SK-N-SH (cell line): Measurements from ENCODE around the gene THEMIS2. TPM values are rescaled to one million over a fixed set of nuclear protein-coding genes. Genes with fewer than 3 reads are reported as not detected.

Experiments used
- CTCF ChIA-PET: fragments of 300-600, 350-600 bp; formaldehyde crosslinking; extraction: SDS; loops from one replicate; lab custom pipeline; 2021; lab: Yijun Ruan, JAX
- POLR2A ChIA-PET: fragments of 350-600 bp; sonication (Branson Sonifier 250); formaldehyde crosslinking; extraction: SDS; loops from one replicate; lab custom pipeline; 2020; ENCODE audit warnings: antibody characterized with exemption, inconsistent platforms; lab: Yijun Ruan, JAX
- DNase-seq: peaks from one replicate; pipeline ENCODE4 v3.0.0; 2012
- H2AFZ ChIP-seq: fragments of 200-600 bp; sonication (generic); 2 replicates; pipeline ENCODE4 v1.8.1; 2016; ENCODE audit warnings: antibody characterized with exemption, mild to moderate bottlenecking, low read depth
- H3F3A ChIP-seq: fragments of 200-600 bp; sonication (generic); replicated peaks from 2 replicates; pipeline ENCODE3; 2016; ENCODE audit warnings: antibody characterized with exemption, mild to moderate bottlenecking; ENCODE audit not compliant: insufficient read depth
- H3K27ac ChIP-seq, 2 experiments: fragments of 200-500 bp in 1 of 2; fragments of 200-600 bp in 1 of 2; sonication (Bioruptor generic) in 1 of 2; sonication (generic), shearing (Covaris generic) in 1 of 2; 2 replicates each; pipeline versions ENCODE4 v1.5.1 to v1.6.1; 2014 to 2016; ENCODE audit warnings: low read depth in 2 of 2, inconsistent platforms in 1 of 2, low read length in 1 of 2, mild to moderate bottlenecking in 1 of 2, mixed read lengths in 1 of 2
- H3K27me3 ChIP-seq: fragments of 200-600 bp; sonication (generic), shearing (Covaris generic); 2 replicates; pipeline ENCODE4 v1.6.1; 2016; ENCODE audit warnings: mixed run types; ENCODE audit not compliant: insufficient read depth
- H3K36me3 ChIP-seq, 2 experiments: fragments of 200-500 bp in 1 of 2; fragments of 200-600 bp in 1 of 2; sonication (Bioruptor generic) in 1 of 2; sonication (generic) in 1 of 2; replicated peaks in 1 of 2; 2 replicates each; pipeline versions ENCODE3 to v1.5.1; 2014 to 2016; ENCODE audit warnings: low read length in 1 of 2, mild to moderate bottlenecking in 1 of 2; ENCODE audit not compliant: insufficient read depth in 2 of 2, control insufficient read depth in 1 of 2
- H3K4me1 ChIP-seq, 2 experiments: fragments of 200-500 bp in 1 of 2; fragments of 200-600 bp in 1 of 2; sonication (Bioruptor generic) in 1 of 2; sonication (generic), shearing (Covaris generic) in 1 of 2; 2 replicates each; pipeline versions ENCODE4 v1.5.1 to v1.6.1; 2014 to 2016; ENCODE audit warnings: low read depth in 1 of 2, low read length in 1 of 2, mixed run types in 1 of 2; ENCODE audit not compliant: insufficient read depth in 2 of 2, control insufficient read depth in 1 of 2
- H3K4me2 ChIP-seq: fragments of 200-600 bp; sonication (generic), shearing (Covaris generic); 2 replicates; pipeline ENCODE4 v1.6.1; 2017; ENCODE audit warnings: mixed run types
- H3K4me3 ChIP-seq, 2 experiments: fragments of 200-500 bp in 1 of 2; fragments of 200-600 bp in 1 of 2; sonication (Bioruptor generic) in 1 of 2; sonication (generic), shearing (Covaris generic) in 1 of 2; 2 replicates each; pipeline versions ENCODE4 v1.5.1 to v1.8.1; 2014 to 2016; ENCODE audit warnings: low read depth in 2 of 2, inconsistent platforms in 1 of 2, low read length in 1 of 2, mild to moderate bottlenecking in 1 of 2, mixed read lengths in 1 of 2, moderate library complexity in 1 of 2
- H3K79me2 ChIP-seq: fragments of 200-600 bp; sonication (generic); 2 replicates; pipeline ENCODE4 v1.8.1; 2017; ENCODE audit warnings: mild to moderate bottlenecking; ENCODE audit not compliant: insufficient read depth
- H3K9ac ChIP-seq: fragments of 200-600 bp; sonication (generic); 2 replicates; pipeline ENCODE4 v1.6.1; 2017; ENCODE audit warnings: mixed run types
- H3K9me2 ChIP-seq: fragments of 200-600 bp; sonication (generic); 2 replicates; pipeline ENCODE4 v1.6.1; 2017; ENCODE audit warnings: mixed run types
- H3K9me3 ChIP-seq: fragments of 200-600 bp; sonication (generic); 2 replicates; pipeline ENCODE4 v1.6.1; 2017; ENCODE audit warnings: mixed run types, mild to moderate bottlenecking, moderate library complexity
- H4K20me1 ChIP-seq: fragments of 200-600 bp; sonication (generic); 2 replicates; pipeline ENCODE4 v1.6.1; 2017; ENCODE audit warnings: mild to moderate bottlenecking, mixed run types; ENCODE audit not compliant: insufficient read depth
- CHD2 ChIP-seq: fragments of 150-350 bp; IDR thresholded peaks from 2 replicates; pipeline ENCODE4 v1.6.1; 2018; ENCODE audit warnings: low read length; ENCODE audit not compliant: partially characterized antibody
- EZH2phosphoT487 ChIP-seq: fragments of 200-600 bp; sonication (generic); IDR thresholded peaks from 2 replicates; pipeline ENCODE4 v1.6.1; 2017; ENCODE audit warnings: low read depth, mixed run types, mild to moderate bottlenecking, antibody characterized with exemption, moderate library complexity, borderline replicate concordance
- JUND ChIP-seq: IDR thresholded peaks from 2 replicates; pipeline ENCODE4 v1.4.0; 2012
- MXI1 ChIP-seq: IDR thresholded peaks from 2 replicates; pipeline ENCODE4 v1.6.1; 2012; ENCODE audit warnings: mild to moderate bottlenecking, low read depth, low read length, improper control_type of control experiment
- NRF1 ChIP-seq: IDR thresholded peaks from 2 replicates; pipeline ENCODE4 v1.6.1; 2012; ENCODE audit warnings: low read depth, mild to moderate bottlenecking, low read length
- RXRA ChIP-seq: IDR thresholded peaks from 2 replicates; pipeline ENCODE4 v1.4.0; 2012; ENCODE audit warnings: low read depth, mild to moderate bottlenecking, borderline replicate concordance
- TCF12 ChIP-seq: IDR thresholded peaks from 2 replicates; pipeline ENCODE4 v1.4.0; 2012
- WGBS: methylation state at CpG from one replicate; pipeline ENCODE4 v1.1.6; 2017; ENCODE audit warnings: low lambda C conversion rate; 5-methylcytosine and 5-hydroxymethylcytosine counted together
- polyA plus RNA-seq, 3 experiments: library from polyadenylated mRNA; depleted of rRNA; stranded (reverse); fragments of >200 nt; gene quantifications; 2 replicates each; pipeline ENCODE4 v1.2.3, GENCODE V29; 2012
- small RNA-seq, 7 experiments: library from RNA; depleted of rRNA; stranded (forward); fragments of <200 nt; gene quantifications; one replicate each; pipeline ENCODE3, GENCODE V24; 2012
- TF ChIP-seq, protein P1 (sequence below): fragments of 200-600 bp; sonication (generic); IDR thresholded peaks from 2 replicates; pipeline ENCODE4 v1.6.1; 2017; ENCODE audit warnings: antibody characterized with exemption, mild to moderate bottlenecking, moderate library complexity
- TF ChIP-seq, protein P2 (sequence below): IDR thresholded peaks from 2 replicates; pipeline ENCODE4 v1.6.1; 2012; ENCODE audit warnings: mild to moderate bottlenecking, low read depth, low read length, moderate library complexity

Gene THEMIS2
- polyA plus RNA-seq, 1 of the 3 experiments (the other 2 are of a cell fraction): 4.1 TPM

DNA sequence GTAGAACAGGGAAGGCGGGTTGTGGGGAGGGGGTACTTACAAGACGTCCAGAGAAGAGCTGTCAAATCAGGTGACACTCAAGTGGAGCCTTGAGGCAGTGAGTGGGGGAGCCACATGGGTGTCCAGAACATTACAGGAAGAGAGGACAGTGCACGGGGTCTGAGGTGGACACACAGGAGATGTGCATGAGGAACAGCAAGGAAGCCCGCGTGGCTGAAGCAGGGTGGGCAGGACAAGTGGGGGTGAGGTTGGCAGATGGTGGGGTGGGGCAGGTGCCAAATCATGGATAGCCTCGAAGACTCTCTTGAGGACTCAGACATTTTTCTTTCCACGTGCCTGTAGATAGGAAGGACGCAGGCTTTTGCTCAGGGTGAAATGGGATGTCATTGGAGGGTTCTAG, 63.4 kb downstream of the THEMIS2 start:
- POLR2A ChIA-PET: no interaction called here
- Histone ChIP-seq H3K27me3 (no peaks in the 10 kb centered on the region), H3K36me3 (no peaks in the 10 kb centered on the region), H3K4me1 (peaks cover 0 to 13% of the 10 kb centered on the region in 2 experiments; a peak in 1 of 4 replicates), H3K9ac (no peak overlapping the region), H2AFZ (no peak overlapping the region), H3K4me3 (no peak overlapping the region), H3K4me2 (no peak overlapping the region), H3F3A (no peaks in the 10 kb centered on the region), H3K27ac (no peak overlapping the region), H3K9me3 (no peaks in the 10 kb centered on the region), H4K20me1 (no peaks in the 10 kb centered on the region), H3K79me2 (no peaks in the 10 kb centered on the region), H3K9me2 (no peaks in the 10 kb centered on the region)
- no peak for TF ChIP-seq EZH2phosphoT487
- TF ChIP-seq RXRA: no peak
- no peak for TF ChIP-seq TCF12
- TF ChIP-seq, protein P1, sequence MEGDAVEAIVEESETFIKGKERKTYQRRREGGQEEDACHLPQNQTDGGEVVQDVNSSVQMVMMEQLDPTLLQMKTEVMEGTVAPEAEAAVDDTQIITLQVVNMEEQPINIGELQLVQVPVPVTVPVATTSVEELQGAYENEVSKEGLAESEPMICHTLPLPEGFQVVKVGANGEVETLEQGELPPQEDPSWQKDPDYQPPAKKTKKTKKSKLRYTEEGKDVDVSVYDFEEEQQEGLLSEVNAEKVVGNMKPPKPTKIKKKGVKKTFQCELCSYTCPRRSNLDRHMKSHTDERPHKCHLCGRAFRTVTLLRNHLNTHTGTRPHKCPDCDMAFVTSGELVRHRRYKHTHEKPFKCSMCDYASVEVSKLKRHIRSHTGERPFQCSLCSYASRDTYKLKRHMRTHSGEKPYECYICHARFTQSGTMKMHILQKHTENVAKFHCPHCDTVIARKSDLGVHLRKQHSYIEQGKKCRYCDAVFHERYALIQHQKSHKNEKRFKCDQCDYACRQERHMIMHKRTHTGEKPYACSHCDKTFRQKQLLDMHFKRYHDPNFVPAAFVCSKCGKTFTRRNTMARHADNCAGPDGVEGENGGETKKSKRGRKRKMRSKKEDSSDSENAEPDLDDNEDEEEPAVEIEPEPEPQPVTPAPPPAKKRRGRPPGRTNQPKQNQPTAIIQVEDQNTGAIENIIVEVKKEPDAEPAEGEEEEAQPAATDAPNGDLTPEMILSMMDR: no peak
- TF ChIP-seq, protein P2, sequence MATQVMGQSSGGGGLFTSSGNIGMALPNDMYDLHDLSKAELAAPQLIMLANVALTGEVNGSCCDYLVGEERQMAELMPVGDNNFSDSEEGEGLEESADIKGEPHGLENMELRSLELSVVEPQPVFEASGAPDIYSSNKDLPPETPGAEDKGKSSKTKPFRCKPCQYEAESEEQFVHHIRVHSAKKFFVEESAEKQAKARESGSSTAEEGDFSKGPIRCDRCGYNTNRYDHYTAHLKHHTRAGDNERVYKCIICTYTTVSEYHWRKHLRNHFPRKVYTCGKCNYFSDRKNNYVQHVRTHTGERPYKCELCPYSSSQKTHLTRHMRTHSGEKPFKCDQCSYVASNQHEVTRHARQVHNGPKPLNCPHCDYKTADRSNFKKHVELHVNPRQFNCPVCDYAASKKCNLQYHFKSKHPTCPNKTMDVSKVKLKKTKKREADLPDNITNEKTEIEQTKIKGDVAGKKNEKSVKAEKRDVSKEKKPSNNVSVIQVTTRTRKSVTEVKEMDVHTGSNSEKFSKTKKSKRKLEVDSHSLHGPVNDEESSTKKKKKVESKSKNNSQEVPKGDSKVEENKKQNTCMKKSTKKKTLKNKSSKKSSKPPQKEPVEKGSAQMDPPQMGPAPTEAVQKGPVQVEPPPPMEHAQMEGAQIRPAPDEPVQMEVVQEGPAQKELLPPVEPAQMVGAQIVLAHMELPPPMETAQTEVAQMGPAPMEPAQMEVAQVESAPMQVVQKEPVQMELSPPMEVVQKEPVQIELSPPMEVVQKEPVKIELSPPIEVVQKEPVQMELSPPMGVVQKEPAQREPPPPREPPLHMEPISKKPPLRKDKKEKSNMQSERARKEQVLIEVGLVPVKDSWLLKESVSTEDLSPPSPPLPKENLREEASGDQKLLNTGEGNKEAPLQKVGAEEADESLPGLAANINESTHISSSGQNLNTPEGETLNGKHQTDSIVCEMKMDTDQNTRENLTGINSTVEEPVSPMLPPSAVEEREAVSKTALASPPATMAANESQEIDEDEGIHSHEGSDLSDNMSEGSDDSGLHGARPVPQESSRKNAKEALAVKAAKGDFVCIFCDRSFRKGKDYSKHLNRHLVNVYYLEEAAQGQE: no peak
- no peak for TF ChIP-seq NRF1
- no peak for TF ChIP-seq JUND
- no peak for TF ChIP-seq MXI1
- TF ChIP-seq CHD2: no peak
- CTCF ChIA-PET: interaction anchor here (0.6 kb wide), 1 partner anchor 35 kb away, joined by 3 read pairs; no protein-coding TSS in a partner anchor
- DNase-seq: no peak
- 83% methylated on average over 8 of the region's 8 CpGs for WGBS

Small RNAs within 50 kb of the gene (small RNA-seq; reads per million reads assigned to genes)
- 0 reads per million in 7 experiments for gene RNU6-1245P
- gene SCARNA1: 94.9 to 4,309 (median 417) reads per million in 7 experiments

Other genes starting within 250 kb of the THEMIS2 start
- not detected in 2 replicates for gene FGR, start 237.4 kb upstream of the THEMIS2 start, polyA plus RNA-seq (2012; rRNA removed)
- 29.0 and 35.6 TPM in 2 replicates for gene IFI6, start 200.4 kb upstream of the THEMIS2 start, polyA plus RNA-seq (2012; rRNA removed)
- gene FAM76A, start 146.6 kb upstream of the THEMIS2 start, polyA plus RNA-seq (2012; rRNA removed): 2.9 and 4.2 TPM in 2 replicates
- gene STX12, start 99.3 kb upstream of the THEMIS2 start, polyA plus RNA-seq (2012; rRNA removed): 12.4 and 12.9 TPM in 2 replicates
- 41.8 and 55.4 TPM in 2 replicates for gene PPP1R8, start 41.8 kb upstream of the THEMIS2 start, polyA plus RNA-seq (2012; rRNA removed)
- 39.8 and 39.9 TPM in 2 replicates for gene RPA2, start 42.0 kb downstream of the THEMIS2 start, polyA plus RNA-seq (2012; rRNA removed)
- 0.67 and 0.95 TPM in 2 replicates for gene SMPDL3B, start 62.5 kb downstream of the THEMIS2 start, polyA plus RNA-seq (2012; rRNA removed)
- 0.02 TPM in 1 of 2 replicates, not detected in the other for gene XKR8, start 87.4 kb downstream of the THEMIS2 start, polyA plus RNA-seq (2012; rRNA removed)
- gene EYA3, start 216.1 kb downstream of the THEMIS2 start, polyA plus RNA-seq (2012; rRNA removed): 6.5 and 9.8 TPM in 2 replicates